Upper lobe of left lung (tissue), 6 donors: ENCODE results near the gene ZNF32. TPM values are rescaled to one million over a fixed set of nuclear protein-coding genes. Genes with fewer than 3 reads are reported as not detected.

Source experiments
- ATAC-seq, 2 donors: fragments of 200-7000 bp; cut with Tn5 transposase; one replicate each; pipeline ENCODE4 v1.9.1; 2022; ENCODE audit warnings: mild to moderate bottlenecking in 2 of 2, moderate library complexity in 2 of 2; ENCODE audit not compliant: low FRiP score in 2 of 2
- DNase-seq, 2 donors: peaks; one replicate each; pipeline ENCODE4 v3.0.0-alpha.2; 2019 to 2020
- H3K27ac ChIP-seq, 4 donors: fragments of 200-600 bp; sonication (generic); one replicate each; pipeline ENCODE4 v1.5.1; 2016 to 2019
- H3K27me3 ChIP-seq, 4 donors: fragments of 200-600 bp; sonication (generic); one replicate each; pipeline ENCODE4 v1.5.1; 2017 to 2019
- H3K36me3 ChIP-seq, 4 donors: fragments of 200-600 bp; sonication (generic); one replicate each; pipeline ENCODE4 v1.5.1; 2016 to 2019
- H3K4me1 ChIP-seq, 4 donors: fragments of 200-600 bp; sonication (generic); one replicate each; pipeline ENCODE4 v1.5.1; 2018 to 2019
- H3K4me3 ChIP-seq, 4 donors: fragments of 200-600 bp; sonication (generic); one replicate each; pipeline ENCODE4 v1.5.1; 2017 to 2019; ENCODE audit warnings: mild to moderate bottlenecking in 2 of 4, moderate library complexity in 1 of 4
- H3K9me3 ChIP-seq, 4 donors: fragments of 200-600 bp; sonication (generic); one replicate each; pipeline ENCODE4 v1.5.1; 2018 to 2019
- EP300 ChIP-seq, 4 donors: sonication (generic); formaldehyde crosslinking; IDR thresholded peaks; one replicate each; pipeline ENCODE4 v1.5.1; 2017; ENCODE audit warnings: antibody characterized with exemption in 4 of 4, control low read depth in 2 of 4
- POLR2A ChIP-seq, 4 donors: fragments of 450-650 bp; IDR thresholded peaks; one replicate each; pipeline ENCODE4 v1.5.1; 2016 to 2017; ENCODE audit warnings: antibody characterized with exemption in 4 of 4, mild to moderate bottlenecking in 2 of 4
- POLR2AphosphoS5 ChIP-seq, 2 donors: sonication (generic); formaldehyde crosslinking; IDR thresholded peaks; one replicate each; pipeline ENCODE4 v1.5.1; 2017; ENCODE audit warnings: antibody characterized with exemption in 2 of 2
- whole genome bisulfite sequencing, 2 donors: methylation state at CpG; one replicate each; pipeline ENCODE4 v1.1.5; 2017 to 2018; 5-methylcytosine and 5-hydroxymethylcytosine counted together
- total RNA-seq, 6 donors: library from RNA; depleted of rRNA in 4 of 6; stranded (reverse); fragments of >200 nt in 4 of 6; gene quantifications; one replicate each; pipeline versions ENCODE4 v1.1.0 to v1.2.1, GENCODE V29; 2016 to 2021
- TF ChIP-seq, protein P1 (sequence below), 6 experiments: fragments of 450-650 bp in 4 of 6; fragments of 200-600 bp in 2 of 6; sonication (generic) in 2 of 6; IDR thresholded peaks; one replicate each; pipeline ENCODE4 v1.5.1; 2016 to 2019; ENCODE audit warnings: antibody characterized with exemption in 6 of 6
- donor health status: DM: no; HTN: no; CAD: no; lungs with moderate emphysema.
- donor health status: DM: no; HTN: yes; CAD: no; lungs with severe emphysema.

ZNF32 gene
- total RNA-seq, 6 donors from 2014 or later: 16.8 to 36.8 (median 26.8) TPM

GRCh38 chr10:43599333-43599732 is 49.3 kb downstream of the ZNF32 start:
- DNase-seq (no peak), ATAC-seq (no peak)
- Histone ChIP-seq H3K27ac (no peak overlapping the region), H3K4me1 (peaks cover 4 to 15% (median 9%) of the 10 kb centered on the region in 4 donors), H3K9me3 (no peaks in the 10 kb centered on the region), H3K4me3 (no peak overlapping the region), H3K27me3 (no peaks in the 10 kb centered on the region), H3K36me3 (no peaks in the 10 kb centered on the region)
- 60 to 77% methylated on average over 2 of the region's 2 CpGs for WGBS, 2 donors
- no peak for TF ChIP-seq EP300 (IDR thresholded peaks at IDR 0.05)

DNA sequence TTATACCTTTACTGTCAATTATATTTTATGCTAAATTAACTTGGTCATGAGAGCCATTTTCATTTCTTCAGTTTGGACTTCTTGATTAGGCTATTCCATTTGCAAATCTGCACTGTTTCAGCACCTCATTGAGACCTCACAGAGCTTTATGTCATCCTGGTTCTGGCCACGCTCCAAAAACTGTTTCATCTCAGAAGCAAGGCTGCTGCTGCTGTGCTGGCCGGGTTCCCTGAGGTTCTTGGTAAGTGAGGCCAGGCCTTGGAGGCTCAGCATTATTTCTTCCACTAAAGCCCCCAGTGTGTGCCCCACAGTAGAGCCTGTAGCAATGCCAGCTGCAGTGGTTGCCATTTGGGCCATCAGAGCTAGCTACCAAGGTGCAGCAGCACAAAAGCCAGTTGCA is 50.2 kb downstream of the ZNF32 start:
- no peak overlapping the region for H3K4me3 ChIP-seq
- no peak for ATAC-seq
- no peaks in the 10 kb centered on the region for H3K9me3 ChIP-seq
- H3K36me3 ChIP-seq: no peaks in the 10 kb centered on the region
- no peak overlapping the region for H3K27ac ChIP-seq
- peak in 1 of 2 donors; percentile 21 for DNase-seq
- H3K4me1 ChIP-seq: peaks cover 4 to 15% (median 9%) of the 10 kb centered on the region in 4 donors
- TF ChIP-seq POLR2A (IDR thresholded peaks at IDR 0.05): no peak
- TF ChIP-seq, protein P1, sequence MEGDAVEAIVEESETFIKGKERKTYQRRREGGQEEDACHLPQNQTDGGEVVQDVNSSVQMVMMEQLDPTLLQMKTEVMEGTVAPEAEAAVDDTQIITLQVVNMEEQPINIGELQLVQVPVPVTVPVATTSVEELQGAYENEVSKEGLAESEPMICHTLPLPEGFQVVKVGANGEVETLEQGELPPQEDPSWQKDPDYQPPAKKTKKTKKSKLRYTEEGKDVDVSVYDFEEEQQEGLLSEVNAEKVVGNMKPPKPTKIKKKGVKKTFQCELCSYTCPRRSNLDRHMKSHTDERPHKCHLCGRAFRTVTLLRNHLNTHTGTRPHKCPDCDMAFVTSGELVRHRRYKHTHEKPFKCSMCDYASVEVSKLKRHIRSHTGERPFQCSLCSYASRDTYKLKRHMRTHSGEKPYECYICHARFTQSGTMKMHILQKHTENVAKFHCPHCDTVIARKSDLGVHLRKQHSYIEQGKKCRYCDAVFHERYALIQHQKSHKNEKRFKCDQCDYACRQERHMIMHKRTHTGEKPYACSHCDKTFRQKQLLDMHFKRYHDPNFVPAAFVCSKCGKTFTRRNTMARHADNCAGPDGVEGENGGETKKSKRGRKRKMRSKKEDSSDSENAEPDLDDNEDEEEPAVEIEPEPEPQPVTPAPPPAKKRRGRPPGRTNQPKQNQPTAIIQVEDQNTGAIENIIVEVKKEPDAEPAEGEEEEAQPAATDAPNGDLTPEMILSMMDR (IDR thresholded peaks at IDR 0.05): no peak
- no peak for TF ChIP-seq POLR2AphosphoS5 (IDR thresholded peaks at IDR 0.05)
- no peak for TF ChIP-seq EP300 (IDR thresholded peaks at IDR 0.05)
- WGBS, 2 donors: 59 to 62% methylated on average over 2 of the region's 2 CpGs
- no peaks in the 10 kb centered on the region for H3K27me3 ChIP-seq

- DNase-seq: no peak
- 79 to 81% methylated on average over 4 of the region's 4 CpGs for WGBS, 2 donors
Measured at GRCh38 chr10:43596546-43596945, 52.1 kb downstream of the ZNF32 start.

DNA sequence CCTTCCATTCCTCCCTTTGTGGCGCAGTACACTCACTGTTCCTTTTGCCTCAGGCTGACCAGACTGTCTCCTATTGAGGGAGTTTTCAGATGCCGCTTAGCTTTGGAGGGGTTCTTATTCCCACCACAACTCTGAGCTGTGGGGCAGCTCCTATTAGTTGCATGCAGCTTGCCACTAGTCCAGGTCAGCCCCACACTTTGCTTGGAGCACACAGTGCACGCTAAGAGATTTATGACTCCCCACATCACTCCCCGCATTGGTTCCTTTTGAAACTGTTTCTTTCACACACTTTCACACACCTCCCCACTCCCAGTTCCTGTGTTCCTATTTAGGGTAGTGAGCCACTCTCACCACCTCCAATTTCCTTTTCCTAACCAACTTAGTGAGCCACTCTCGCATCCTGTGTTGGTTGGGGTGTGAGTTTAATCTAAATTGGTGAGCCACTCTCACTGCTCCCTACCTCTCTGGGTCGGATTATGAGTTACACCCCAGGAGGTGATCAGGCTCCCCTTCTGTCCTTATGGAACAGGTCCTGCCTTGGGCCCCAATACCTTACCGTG is 52.9 kb downstream of the ZNF32 start:
- H3K4me3 ChIP-seq: peak overlapping the region in 1 of 4 donors; percentile 33
- no peak for TF ChIP-seq POLR2A (IDR thresholded peaks at IDR 0.05)
- TF ChIP-seq, protein P1 (IDR thresholded peaks at IDR 0.05): no peak
- no peak for TF ChIP-seq EP300 (IDR thresholded peaks at IDR 0.05)
- no peak for TF ChIP-seq POLR2AphosphoS5 (IDR thresholded peaks at IDR 0.05)
- 56 to 75% methylated on average over 6 to 7 of the region's 7 CpGs for WGBS, 2 donors
- no peaks in the 10 kb centered on the region for H3K27me3 ChIP-seq
- H3K4me1 ChIP-seq: peaks cover 4 to 15% (median 9%) of the 10 kb centered on the region in 4 donors
- H3K27ac ChIP-seq: no peak overlapping the region
- no peaks in the 10 kb centered on the region for H3K36me3 ChIP-seq
- no peak for DNase-seq
- no peaks in the 10 kb centered on the region for H3K9me3 ChIP-seq
- ATAC-seq: peak; percentile 16 to 19

More at GRCh38 chr10:43596546-43596945, 52.1 kb downstream of the ZNF32 start:
- no peak for ATAC-seq
- TF ChIP-seq POLR2A (IDR thresholded peaks at IDR 0.05) (no peak), EP300 (IDR thresholded peaks at IDR 0.05) (no peak), POLR2AphosphoS5 (IDR thresholded peaks at IDR 0.05) (no peak)
- TF ChIP-seq, protein P1 (IDR thresholded peaks at IDR 0.05): no peak
- Histone ChIP-seq H3K27me3 (no peaks in the 10 kb centered on the region), H3K4me3 (no peak overlapping the region), H3K9me3 (no peaks in the 10 kb centered on the region), H3K36me3 (no peaks in the 10 kb centered on the region), H3K27ac (no peak overlapping the region), H3K4me1 (peaks cover 4 to 15% (median 9%) of the 10 kb centered on the region in 4 donors)

DNA sequence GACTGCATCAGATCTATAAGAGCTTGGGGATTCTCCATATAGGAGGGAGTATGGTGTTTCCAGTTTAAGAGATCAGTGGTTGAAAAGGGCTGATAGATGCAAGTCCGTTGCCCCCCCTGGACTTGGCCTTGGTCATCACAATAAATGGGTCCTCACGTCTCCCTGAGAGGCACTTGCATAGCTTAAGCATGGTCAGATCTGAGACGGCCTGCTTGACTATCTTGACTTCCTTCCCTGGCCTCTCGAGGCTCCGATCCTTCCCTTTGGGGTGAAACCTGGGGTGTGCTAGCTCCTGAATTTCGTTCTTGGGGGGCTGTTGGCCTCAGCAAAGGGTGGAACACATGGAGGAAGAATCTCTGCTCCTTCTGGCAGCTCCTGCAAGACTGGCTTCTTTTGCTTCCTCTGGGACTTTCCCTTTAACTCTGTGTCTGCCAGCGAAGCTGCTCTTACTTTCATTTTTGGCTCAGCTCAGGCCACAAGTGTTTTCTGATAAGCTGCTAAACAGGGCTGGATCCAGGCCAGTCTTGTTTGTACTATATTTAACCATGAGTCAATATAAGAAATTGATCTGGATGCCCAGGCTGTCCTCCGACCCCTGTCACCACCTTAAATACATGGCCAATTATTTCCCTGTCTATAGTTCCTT is 53.6 kb downstream of the ZNF32 start:
- Histone ChIP-seq H3K27me3 (no peaks in the 10 kb centered on the region), H3K36me3 (no peaks in the 10 kb centered on the region), H3K4me3 (peak overlapping the region in 3 of 4 donors; percentile 21 to 40 (median 33)), H3K4me1 (peaks cover 4 to 15% (median 9%) of the 10 kb centered on the region in 4 donors), H3K9me3 (no peaks in the 10 kb centered on the region), H3K27ac (no peak overlapping the region)
- no peak for TF ChIP-seq POLR2AphosphoS5 (IDR thresholded peaks at IDR 0.05)
- TF ChIP-seq, protein P1 (IDR thresholded peaks at IDR 0.05): no peak
- no peak for TF ChIP-seq POLR2A (IDR thresholded peaks at IDR 0.05)
- no peak for TF ChIP-seq EP300 (IDR thresholded peaks at IDR 0.05)
- no peak for DNase-seq
- 5 to 10% methylated on average over 4 to 8 of the region's 8 CpGs for WGBS, 2 donors
- ATAC-seq: peak in 1 of 2 donors; percentile 36

Other genes starting within 250 kb of the ZNF32 start
- 100 to 1,000 TPM in 5 of 6 donors, 10 to 100 TPM in 1; 80.7 to 225 (median 177) TPM for gene HNRNPF, start 239.7 kb downstream of the ZNF32 start, total RNA-seq
- gene ZNF487, start 211.8 kb downstream of the ZNF32 start, total RNA-seq: 10 to 100 TPM in 3 of 6 donors, 1 to 10 TPM in 3; 4.5 to 25.0 (median 11.0) TPM
- 1 to 10 TPM; 1.1 to 4.0 (median 2.9) TPM for gene ZNF239, start 74.3 kb downstream of the ZNF32 start, total RNA-seq
- gene ZNF485, start 42.4 kb downstream of the ZNF32 start, total RNA-seq: 1 to 10 TPM; 2.1 to 7.7 (median 3.2) TPM